SH-SY5Y (cell line): ENCODE measurements around the gene SUSD2.

Experiments used
- GATA2 ChIP-seq: IDR thresholded peaks from 2 replicates; pipeline ENCODE4 v1.6.1; 2011; ENCODE audit warnings: mild to moderate bottlenecking, low read depth, low read length
- GATA3 ChIP-seq: IDR thresholded peaks from 2 replicates; pipeline ENCODE4 v1.6.1; 2011; ENCODE audit warnings: low read depth, mild to moderate bottlenecking, low read length, moderate library complexity

DNA sequence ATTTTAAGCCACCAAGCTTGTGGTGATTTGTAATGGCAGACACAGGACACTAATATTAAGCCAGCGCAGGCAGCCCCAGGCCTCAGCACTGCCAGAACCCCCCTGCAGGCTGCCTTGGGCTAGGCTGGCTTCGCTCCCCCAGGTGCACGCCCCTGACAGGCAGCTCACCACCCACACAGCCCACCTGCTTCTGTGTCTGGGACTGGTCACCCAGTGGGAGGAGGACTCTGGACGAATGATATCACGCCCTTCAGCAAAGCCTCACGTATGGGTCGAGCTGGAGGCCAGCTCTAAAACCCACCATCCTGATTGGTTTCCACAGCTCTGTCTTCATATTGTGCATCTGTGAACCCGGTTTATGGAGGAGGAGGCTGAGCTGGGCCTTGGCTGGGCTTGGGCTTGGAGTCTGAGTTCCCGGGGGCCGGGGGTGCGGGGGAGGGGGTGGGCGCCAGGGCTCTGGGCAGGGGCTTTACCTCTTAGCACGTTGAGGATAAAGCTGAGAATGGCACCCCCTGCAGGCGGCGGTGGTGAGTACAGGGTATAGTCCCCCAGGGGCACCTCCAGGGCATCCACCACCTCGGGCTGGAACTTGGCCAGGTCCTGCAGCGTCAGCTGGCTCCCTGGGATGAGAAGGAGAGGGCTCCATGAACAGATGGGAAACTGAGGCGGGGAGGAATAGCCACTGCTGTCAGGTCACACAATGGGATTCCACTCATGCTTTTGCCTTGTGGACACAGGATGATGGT is 49.8 kb downstream of the SUSD2 start:
- TF ChIP-seq GATA3, result no peak
- TF ChIP-seq GATA2, result no peak
